ENCODE results near the gene LRMDA. TPM values are rescaled to one million over a fixed set of nuclear protein-coding genes. Genes with fewer than 3 reads are reported as not detected.

The LRMDA gene
- total RNA-seq, 2 experiments from 2014 or later, result not detected

GRCh38 chr10:76190634-76191270, 759.3 kb downstream of the LRMDA start:
- ChIA-PET POLR2A (no interaction called here), CTCF (no interaction called here)

GRCh38 chr10:76191336-76191735, 759.9 kb downstream of the LRMDA start:
- ChIA-PET CTCF (no interaction called here), POLR2A (no interaction called here)

- POLR2A ChIA-PET, result no interaction called here
- CTCF ChIA-PET, result no interaction called here
These were observed 760.7 kb downstream of the LRMDA start for GRCh38 chr10:76192151-76192550.

- POLR2A ChIA-PET, result no interaction called here
- CTCF ChIA-PET, result no interaction called here
These were observed 761.4 kb downstream of the LRMDA start for GRCh38 chr10:76192694-76193320.

- ChIA-PET POLR2A (no interaction called here), CTCF (no interaction called here)
These were observed 764.4 kb downstream of the LRMDA start for GRCh38 chr10:76195654-76196390.

GRCh38 chr10:76197293-76197692, 765.9 kb downstream of the LRMDA start:
- ChIA-PET CTCF (no interaction called here), POLR2A (no interaction called here)

GRCh38 chr10:76198287-76199035, 767.0 kb downstream of the LRMDA start:
- CTCF ChIA-PET, result no interaction called here
- POLR2A ChIA-PET, result no interaction called here

GRCh38 chr10:76201962-76202361, 770.5 kb downstream of the LRMDA start:
- POLR2A ChIA-PET, result no interaction called here
- CTCF ChIA-PET, result no interaction called here

- CTCF ChIA-PET, result no interaction called here
- POLR2A ChIA-PET, result no interaction called here
These were observed 771.4 kb downstream of the LRMDA start for GRCh38 chr10:76202777-76203176.

GRCh38 chr10:76205361-76205760, 773.9 kb downstream of the LRMDA start:
- ChIA-PET POLR2A (no interaction called here), CTCF (no interaction called here)

- CTCF ChIA-PET, result no interaction called here
These were observed 775.5 kb downstream of the LRMDA start for GRCh38 chr10:76206797-76207352.

GRCh38 chr10:76209135-76209534, 777.7 kb downstream of the LRMDA start:
- ChIA-PET CTCF (interaction anchor here (0.5 kb wide), 1 partner anchor 30 kb away, joined by 3 read pairs; no protein-coding TSS in a partner anchor), POLR2A (no interaction called here)

More at GRCh38 chr10:76206797-76207352, 775.5 kb downstream of the LRMDA start:
- POLR2A ChIA-PET, result no interaction called here

GRCh38 chr10:76210211-76210610, 778.8 kb downstream of the LRMDA start:
- CTCF ChIA-PET, result no interaction called here
- POLR2A ChIA-PET, result no interaction called here

- ChIA-PET CTCF (no interaction called here), POLR2A (no interaction called here)
These were observed 780.3 kb downstream of the LRMDA start for GRCh38 chr10:76211691-76212090.

GRCh38 chr10:76213876-76214275, 782.5 kb downstream of the LRMDA start:
- ChIA-PET CTCF (no interaction called here), POLR2A (no interaction called here)

GRCh38 chr10:76218035-76218434, 786.6 kb downstream of the LRMDA start:
- CTCF ChIA-PET, result no interaction called here
- POLR2A ChIA-PET, result no interaction called here

- CTCF ChIA-PET, result no interaction called here
- POLR2A ChIA-PET, result no interaction called here
These were observed 797.9 kb downstream of the LRMDA start for GRCh38 chr10:76229341-76229740.

GRCh38 chr10:76230921-76231285, 799.5 kb downstream of the LRMDA start:
- ChIA-PET POLR2A (no interaction called here), CTCF (no interaction called here)

GRCh38 chr10:76231286-76231934, 800.0 kb downstream of the LRMDA start:
- ChIA-PET POLR2A (no interaction called here), CTCF (no interaction called here)
